LNCaP clone FGC (cell line): ENCODE results near the gene KCNF1.

Source experiments
- DNase-seq: peaks from one replicate; pipeline ENCODE4 v3.0.0-alpha.2; 2011; ENCODE audit warnings: low read depth
- H3K4me3 ChIP-seq: 2 replicates; pipeline ENCODE4 v1.5.1; 2011; ENCODE audit warnings: mild to moderate bottlenecking, low read depth, low read length, control low read depth
- TF ChIP-seq, protein P1 (sequence below): IDR thresholded peaks from 2 replicates; pipeline ENCODE4 v1.5.1; 2012; ENCODE audit warnings: mild to moderate bottlenecking; ENCODE audit not compliant: control insufficient read depth, insufficient read depth; ENCODE audit errors: extremely low read depth

KCNF1 gene

DNA sequence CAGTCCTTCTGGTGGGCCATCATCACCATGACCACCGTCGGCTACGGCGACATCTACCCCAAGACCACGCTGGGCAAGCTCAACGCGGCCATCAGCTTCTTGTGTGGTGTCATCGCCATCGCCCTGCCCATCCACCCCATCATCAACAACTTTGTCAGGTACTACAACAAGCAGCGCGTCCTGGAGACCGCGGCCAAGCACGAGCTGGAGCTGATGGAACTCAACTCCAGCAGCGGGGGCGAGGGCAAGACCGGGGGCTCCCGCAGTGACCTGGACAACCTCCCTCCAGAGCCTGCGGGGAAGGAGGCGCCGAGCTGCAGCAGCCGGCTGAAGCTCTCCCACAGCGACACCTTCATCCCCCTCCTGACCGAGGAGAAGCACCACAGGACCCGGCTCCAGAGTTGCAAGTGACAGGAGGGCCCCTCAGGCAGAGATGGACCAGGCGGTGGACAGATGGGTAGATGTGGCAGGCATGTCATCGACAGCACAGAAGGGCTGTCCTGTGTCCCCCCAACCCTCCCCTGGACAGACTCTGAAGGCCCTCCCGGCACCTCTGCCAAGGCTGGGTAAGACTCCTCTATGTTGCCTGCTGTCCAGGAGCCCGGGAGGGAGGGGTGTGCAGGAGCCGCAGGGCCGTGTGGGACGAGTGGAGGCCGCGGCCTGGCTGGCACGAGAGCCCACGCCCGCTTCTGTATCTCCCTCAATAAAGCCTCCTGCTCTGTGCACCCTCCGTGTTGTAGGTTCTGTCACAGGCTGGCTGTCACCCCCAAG lies 2.0 kb downstream of the KCNF1 start:
- no peak overlapping the region for H3K4me3 ChIP-seq
- DNase-seq: no peak
- TF ChIP-seq, protein P1, sequence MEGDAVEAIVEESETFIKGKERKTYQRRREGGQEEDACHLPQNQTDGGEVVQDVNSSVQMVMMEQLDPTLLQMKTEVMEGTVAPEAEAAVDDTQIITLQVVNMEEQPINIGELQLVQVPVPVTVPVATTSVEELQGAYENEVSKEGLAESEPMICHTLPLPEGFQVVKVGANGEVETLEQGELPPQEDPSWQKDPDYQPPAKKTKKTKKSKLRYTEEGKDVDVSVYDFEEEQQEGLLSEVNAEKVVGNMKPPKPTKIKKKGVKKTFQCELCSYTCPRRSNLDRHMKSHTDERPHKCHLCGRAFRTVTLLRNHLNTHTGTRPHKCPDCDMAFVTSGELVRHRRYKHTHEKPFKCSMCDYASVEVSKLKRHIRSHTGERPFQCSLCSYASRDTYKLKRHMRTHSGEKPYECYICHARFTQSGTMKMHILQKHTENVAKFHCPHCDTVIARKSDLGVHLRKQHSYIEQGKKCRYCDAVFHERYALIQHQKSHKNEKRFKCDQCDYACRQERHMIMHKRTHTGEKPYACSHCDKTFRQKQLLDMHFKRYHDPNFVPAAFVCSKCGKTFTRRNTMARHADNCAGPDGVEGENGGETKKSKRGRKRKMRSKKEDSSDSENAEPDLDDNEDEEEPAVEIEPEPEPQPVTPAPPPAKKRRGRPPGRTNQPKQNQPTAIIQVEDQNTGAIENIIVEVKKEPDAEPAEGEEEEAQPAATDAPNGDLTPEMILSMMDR: no peak

DNA sequence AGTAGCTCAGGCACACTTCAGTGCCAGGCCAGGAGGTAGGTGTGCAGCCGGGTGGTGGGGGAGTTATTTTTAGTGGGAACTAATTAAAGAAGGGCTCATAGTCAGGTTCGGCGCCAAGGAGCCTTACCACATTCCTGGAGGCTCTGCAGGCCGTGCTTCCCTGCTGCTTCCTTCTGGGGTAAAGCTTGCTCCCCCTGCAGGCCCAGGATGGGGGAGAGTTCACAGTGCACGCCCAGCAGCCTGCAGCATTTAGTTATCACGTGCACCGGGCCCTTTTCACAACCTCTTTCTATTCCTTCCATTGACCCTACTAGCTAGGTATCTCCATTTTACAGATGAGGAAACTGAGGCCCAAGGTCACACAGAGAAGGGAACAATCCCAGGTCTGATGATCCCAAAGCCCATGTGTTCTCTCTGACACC lies 2.5 kb downstream of the KCNF1 start:
- H3K4me3 ChIP-seq: no peak overlapping the region
- TF ChIP-seq, protein P1: no peak
- no peak for DNase-seq

DNA sequence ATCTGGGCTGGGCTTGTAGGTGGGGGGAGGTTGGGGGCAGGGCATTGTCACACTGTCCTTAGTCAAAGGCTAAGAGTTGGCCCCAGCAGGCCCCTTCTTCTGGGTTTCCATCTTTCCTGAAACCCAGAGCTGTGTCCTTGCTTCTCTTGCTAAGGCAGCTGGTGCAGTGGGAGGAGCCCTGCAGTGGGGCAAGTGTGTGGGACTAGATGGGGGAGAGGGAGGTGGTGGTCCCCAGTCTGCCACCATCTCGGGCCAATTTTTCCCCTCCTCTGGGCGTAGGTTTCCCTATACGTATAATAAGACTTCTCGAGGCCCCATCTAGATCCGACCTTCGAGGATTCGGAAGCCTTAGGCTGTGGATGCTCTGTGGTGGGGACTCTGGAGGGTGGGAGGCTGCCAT lies 3.5 kb downstream of the KCNF1 start:
- DNase-seq: no peak
- TF ChIP-seq, protein P1: no peak
- no peak overlapping the region for H3K4me3 ChIP-seq

DNA sequence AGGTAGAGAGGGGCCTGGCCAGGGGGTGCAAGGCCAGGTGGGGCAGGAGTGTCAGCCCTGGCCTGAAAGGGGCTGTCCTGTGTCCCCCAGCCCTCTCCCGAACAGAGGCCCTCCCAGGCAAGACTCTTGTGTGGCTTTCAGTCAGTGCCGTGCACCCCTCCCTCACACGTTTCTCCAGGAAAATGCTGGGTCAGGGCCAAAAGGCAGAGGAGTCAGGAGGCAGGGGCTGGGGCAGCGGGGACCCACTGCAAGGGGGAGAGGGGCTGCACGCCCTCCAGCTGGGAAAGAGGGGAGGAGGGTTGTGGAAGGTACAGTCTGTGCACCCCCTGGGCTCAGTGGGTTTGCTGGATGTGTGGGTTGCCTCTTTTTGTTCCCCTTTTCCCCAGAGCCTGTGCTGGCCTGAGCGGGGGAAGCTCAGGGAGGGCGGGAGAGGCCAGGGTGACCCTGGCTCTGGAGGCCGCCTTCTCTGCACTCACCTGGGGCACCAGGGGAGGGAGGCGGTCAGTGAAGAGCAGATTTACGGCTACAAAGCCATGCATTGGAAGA lies 4.1 kb downstream of the KCNF1 start:
- no peak for DNase-seq
- TF ChIP-seq, protein P1: no peak
- no peak overlapping the region for H3K4me3 ChIP-seq

DNA sequence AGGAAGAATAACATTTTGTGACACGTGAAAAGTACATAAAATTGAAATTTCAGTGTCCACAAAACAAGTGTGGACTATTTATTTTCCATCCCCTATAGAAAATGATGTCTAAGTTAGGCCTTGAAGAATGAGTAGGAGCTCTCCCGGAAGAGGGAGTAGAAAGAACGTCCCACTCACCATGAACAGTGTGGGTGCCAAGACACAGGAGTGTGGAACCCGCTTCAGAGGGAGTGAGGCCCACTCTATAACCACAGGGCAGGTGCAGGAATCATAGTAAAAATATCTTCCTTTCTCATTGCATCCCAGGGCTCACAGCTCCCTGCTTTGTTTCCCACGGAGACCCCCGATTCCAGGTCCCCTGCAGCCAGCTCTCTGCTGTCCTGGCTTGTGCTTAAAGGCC lies 5.2 kb downstream of the KCNF1 start:
- no peak overlapping the region for H3K4me3 ChIP-seq
- TF ChIP-seq, protein P1: no peak
- DNase-seq: no peak

DNA sequence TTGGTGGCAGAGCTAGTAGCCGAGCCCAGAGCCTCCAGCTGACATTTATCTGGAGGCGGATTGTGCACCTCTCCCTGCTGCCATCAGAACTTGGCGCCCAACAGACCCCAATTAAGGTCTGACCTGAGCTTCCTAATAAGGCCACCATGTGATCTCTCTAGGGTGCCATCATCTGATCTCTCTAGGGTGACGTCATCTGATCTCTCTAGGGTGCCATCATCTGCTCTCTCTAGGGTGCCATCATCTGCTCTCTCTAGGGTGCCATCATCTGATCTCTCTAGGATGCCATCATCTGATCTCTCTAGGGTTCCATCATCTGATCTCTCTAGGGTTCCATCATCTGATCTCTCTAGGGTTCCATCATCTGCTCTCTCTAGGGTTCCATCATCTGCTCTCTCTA lies 6.2 kb downstream of the KCNF1 start:
- TF ChIP-seq, protein P1: no peak
- no peak for DNase-seq
- no peak overlapping the region for H3K4me3 ChIP-seq
